HL-60 (cell line): ENCODE measurements around the gene PEX26.

ENCODE experiments used
- DNase-seq, 2 experiments: peaks; one replicate each; pipeline ENCODE4 v3.0.0-alpha.2; 2010 to 2020; ENCODE audit warnings: low read depth in 1 of 2, low spot score in 1 of 2
- H3K27ac ChIP-seq: fragments of 250-450 bp; sonication (Bioruptor Pico); replicated peaks from 2 replicates; pipeline ENCODE4 v1.5.1; 2020; ENCODE audit warnings: mild to moderate bottlenecking, moderate library complexity
- H3K27me3 ChIP-seq: fragments of 250-450 bp; sonication (Bioruptor Pico); 2 replicates; pipeline ENCODE4 v1.5.1; 2021; ENCODE audit warnings: mild to moderate bottlenecking, moderate library complexity; ENCODE audit not compliant: insufficient read depth, poor library complexity, severe bottlenecking
- H3K4me3 ChIP-seq: replicated peaks from 2 replicates; pipeline ENCODE4 v1.5.1; 2011; ENCODE audit warnings: mild to moderate bottlenecking, control low read depth, low read length; ENCODE audit not compliant: insufficient read depth
- GABPA ChIP-seq: IDR thresholded peaks from 2 replicates; pipeline ENCODE4 v1.6.1; 2012; ENCODE audit warnings: low read depth
- POLR2AphosphoS5 ChIP-seq: IDR thresholded peaks from 2 replicates; pipeline ENCODE4 v1.6.1; 2012; ENCODE audit warnings: low read depth
- SPI1 ChIP-seq: IDR thresholded peaks from 2 replicates; pipeline ENCODE4 v1.6.1; 2012; ENCODE audit warnings: low read depth, mild to moderate bottlenecking, borderline replicate concordance
- TF ChIP-seq, protein P1 (sequence below): IDR thresholded peaks from one replicate; pipeline ENCODE4 v1.5.1; 2011; ENCODE audit warnings: low read length, control low read depth, inconsistent platforms; ENCODE audit not compliant: insufficient read depth
- TF ChIP-seq, protein P2 (sequence below): IDR thresholded peaks from 2 replicates; pipeline ENCODE4 v1.6.1; 2012; ENCODE audit warnings: low read depth; ENCODE audit not compliant: insufficient replicate concordance

PEX26 gene

DNA sequence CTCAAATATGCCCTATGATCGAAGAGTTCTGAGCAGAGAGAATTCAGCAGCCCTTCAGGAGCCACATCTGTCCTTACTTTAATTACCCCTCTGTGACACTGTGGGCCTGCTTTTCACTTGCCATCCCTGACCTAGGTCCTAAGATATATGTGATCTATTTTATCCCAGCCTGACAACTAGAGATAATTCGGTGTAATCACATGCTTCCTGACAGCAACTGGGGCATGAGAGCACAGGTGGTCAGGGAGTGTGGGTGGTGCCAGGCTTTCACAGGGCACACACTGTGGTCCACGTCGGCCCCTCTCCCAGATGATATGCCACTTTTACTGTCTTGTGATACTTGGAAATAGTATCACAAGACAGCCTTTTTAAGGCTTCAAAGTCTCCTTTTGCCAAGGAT is 36.7 kb downstream of the PEX26 start:
- DNase-seq: no peak
- Histone ChIP-seq H3K27ac (no peak overlapping the region), H3K27me3 (peaks cover 22% of the 10 kb centered on the region), H3K4me3 (no peak overlapping the region)
- TF ChIP-seq, protein P1, sequence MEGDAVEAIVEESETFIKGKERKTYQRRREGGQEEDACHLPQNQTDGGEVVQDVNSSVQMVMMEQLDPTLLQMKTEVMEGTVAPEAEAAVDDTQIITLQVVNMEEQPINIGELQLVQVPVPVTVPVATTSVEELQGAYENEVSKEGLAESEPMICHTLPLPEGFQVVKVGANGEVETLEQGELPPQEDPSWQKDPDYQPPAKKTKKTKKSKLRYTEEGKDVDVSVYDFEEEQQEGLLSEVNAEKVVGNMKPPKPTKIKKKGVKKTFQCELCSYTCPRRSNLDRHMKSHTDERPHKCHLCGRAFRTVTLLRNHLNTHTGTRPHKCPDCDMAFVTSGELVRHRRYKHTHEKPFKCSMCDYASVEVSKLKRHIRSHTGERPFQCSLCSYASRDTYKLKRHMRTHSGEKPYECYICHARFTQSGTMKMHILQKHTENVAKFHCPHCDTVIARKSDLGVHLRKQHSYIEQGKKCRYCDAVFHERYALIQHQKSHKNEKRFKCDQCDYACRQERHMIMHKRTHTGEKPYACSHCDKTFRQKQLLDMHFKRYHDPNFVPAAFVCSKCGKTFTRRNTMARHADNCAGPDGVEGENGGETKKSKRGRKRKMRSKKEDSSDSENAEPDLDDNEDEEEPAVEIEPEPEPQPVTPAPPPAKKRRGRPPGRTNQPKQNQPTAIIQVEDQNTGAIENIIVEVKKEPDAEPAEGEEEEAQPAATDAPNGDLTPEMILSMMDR: no peak
- TF ChIP-seq POLR2AphosphoS5: no peak
- no peak for TF ChIP-seq SPI1
- no peak for TF ChIP-seq GABPA
- TF ChIP-seq, protein P2, sequence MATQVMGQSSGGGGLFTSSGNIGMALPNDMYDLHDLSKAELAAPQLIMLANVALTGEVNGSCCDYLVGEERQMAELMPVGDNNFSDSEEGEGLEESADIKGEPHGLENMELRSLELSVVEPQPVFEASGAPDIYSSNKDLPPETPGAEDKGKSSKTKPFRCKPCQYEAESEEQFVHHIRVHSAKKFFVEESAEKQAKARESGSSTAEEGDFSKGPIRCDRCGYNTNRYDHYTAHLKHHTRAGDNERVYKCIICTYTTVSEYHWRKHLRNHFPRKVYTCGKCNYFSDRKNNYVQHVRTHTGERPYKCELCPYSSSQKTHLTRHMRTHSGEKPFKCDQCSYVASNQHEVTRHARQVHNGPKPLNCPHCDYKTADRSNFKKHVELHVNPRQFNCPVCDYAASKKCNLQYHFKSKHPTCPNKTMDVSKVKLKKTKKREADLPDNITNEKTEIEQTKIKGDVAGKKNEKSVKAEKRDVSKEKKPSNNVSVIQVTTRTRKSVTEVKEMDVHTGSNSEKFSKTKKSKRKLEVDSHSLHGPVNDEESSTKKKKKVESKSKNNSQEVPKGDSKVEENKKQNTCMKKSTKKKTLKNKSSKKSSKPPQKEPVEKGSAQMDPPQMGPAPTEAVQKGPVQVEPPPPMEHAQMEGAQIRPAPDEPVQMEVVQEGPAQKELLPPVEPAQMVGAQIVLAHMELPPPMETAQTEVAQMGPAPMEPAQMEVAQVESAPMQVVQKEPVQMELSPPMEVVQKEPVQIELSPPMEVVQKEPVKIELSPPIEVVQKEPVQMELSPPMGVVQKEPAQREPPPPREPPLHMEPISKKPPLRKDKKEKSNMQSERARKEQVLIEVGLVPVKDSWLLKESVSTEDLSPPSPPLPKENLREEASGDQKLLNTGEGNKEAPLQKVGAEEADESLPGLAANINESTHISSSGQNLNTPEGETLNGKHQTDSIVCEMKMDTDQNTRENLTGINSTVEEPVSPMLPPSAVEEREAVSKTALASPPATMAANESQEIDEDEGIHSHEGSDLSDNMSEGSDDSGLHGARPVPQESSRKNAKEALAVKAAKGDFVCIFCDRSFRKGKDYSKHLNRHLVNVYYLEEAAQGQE: no peak

DNA sequence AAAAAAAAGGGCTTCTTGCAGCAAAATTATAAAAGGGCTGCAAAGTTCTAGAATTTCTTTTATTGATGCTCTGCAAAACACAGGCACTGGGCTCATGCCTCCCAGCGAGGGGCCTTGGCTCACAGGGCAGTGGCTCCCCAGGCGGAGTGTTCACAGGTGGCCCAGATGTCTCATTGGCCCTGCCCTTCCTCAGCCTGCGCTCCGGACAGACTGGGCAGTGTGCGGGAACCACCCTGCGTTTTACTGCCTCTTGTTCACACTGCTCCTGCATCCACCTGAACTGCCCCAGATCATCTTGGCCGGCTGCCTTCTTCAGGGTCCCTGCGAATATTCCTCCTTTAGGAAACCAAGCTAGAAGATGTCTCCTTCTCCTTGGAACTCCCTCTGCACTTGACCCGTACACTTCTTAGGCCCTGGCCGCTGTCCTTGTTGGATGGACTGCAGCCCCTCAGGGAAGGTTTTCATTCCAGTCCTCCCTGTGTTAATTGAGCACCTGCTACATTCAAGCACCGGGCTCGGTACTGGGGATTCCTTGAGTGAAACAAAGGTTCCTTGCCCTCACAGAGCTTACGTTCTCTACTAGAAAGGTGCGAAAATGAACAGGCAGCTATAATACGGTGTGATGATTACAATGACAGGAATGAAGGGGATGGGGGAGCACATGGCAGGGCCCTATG is 37.3 kb downstream of the PEX26 start:
- H3K27ac ChIP-seq: no peak overlapping the region
- TF ChIP-seq SPI1 (no peak), POLR2AphosphoS5 (no peak), GABPA (no peak)
- TF ChIP-seq, protein P1: no peak
- TF ChIP-seq, protein P2: no peak
- DNase-seq: no peak
- H3K4me3 ChIP-seq: no peak overlapping the region
- H3K27me3 ChIP-seq: peaks cover 15% of the 10 kb centered on the region

DNA sequence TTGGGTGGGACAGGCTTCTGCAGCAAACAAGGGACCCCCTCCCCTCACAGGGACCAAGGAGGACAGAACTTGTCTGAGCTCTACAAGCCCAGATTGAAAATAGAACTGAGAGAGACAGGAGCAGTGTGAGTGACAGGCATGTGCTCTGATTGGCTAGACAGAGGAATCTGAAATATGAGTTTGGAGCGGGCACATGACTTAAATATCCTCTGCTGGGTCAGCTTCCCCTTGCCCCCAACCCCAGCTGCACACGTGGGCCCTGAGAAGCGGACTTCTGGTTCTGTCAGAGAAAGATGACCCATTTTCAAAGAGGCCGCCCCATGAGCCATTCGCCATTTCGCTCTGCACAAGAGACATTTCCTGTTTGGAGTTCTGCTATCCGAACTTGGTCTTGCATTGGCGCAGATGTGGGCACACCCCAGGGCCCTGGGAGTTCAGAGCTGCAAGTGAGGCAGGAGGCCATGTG is 38.1 kb downstream of the PEX26 start:
- H3K4me3 ChIP-seq: no peak overlapping the region
- no peak overlapping the region for H3K27ac ChIP-seq
- no peak for TF ChIP-seq SPI1
- TF ChIP-seq, protein P1: no peak
- no peak for DNase-seq
- H3K27me3 ChIP-seq: peaks cover 10% of the 10 kb centered on the region

DNA sequence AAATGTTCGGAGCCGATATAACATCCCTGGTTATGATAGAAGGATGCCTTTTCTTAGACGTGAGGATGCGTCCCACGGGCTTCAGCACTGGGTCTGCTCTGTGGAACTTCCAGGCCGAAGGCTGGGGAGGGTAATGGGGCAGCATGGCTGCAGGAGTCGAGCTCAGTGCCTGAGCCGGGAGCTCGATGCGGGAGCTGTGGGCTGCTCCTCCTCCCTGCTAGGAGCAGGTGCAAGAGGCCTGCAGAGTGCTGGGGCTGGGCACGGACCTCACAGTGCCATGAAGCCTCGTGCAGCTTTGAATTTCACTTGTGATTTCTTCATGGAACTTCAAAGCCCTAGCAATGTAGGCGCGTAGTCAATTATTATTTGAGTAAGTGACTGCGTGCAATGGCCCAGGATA is 38.8 kb downstream of the PEX26 start:
- no peak for DNase-seq
- no peak for TF ChIP-seq POLR2AphosphoS5
- TF ChIP-seq, protein P2: no peak
- TF ChIP-seq SPI1: no peak
- TF ChIP-seq, protein P1: no peak
- TF ChIP-seq GABPA: no peak
- Histone ChIP-seq H3K4me3 (no peak overlapping the region), H3K27me3 (peaks cover 6% of the 10 kb centered on the region), H3K27ac (no peak overlapping the region)
